HEK293T (cell line): Measurements from ENCODE around the gene RAB14.
"Not testable (repeated sequence)": the region's sequence is repeated elsewhere in the genome, so short reads cannot be mapped to it uniquely, and the experiment has no call there.

Experiments
- CTCF ChIA-PET: fragments of 350-600 bp; formaldehyde crosslinking; extraction: SDS; loops from one replicate; lab custom pipeline; 2021; ENCODE audit warnings: antibody characterized with exemption, inconsistent platforms; lab: Yijun Ruan, JAX
- POLR2A ChIA-PET: fragments of 350-600 bp; formaldehyde crosslinking; extraction: SDS; loops from one replicate; lab custom pipeline; 2020; ENCODE audit warnings: antibody characterized with exemption, inconsistent platforms; lab: Yijun Ruan, JAX
- DNase-seq: peaks from one replicate; pipeline ENCODE4 v3.0.0; 2012; ENCODE audit warnings: mixed read lengths; ENCODE audit errors: extremely low spot score
- ARNT ChIP-seq: fragments of 450-650 bp; IDR thresholded peaks from 2 replicates; pipeline ENCODE4 v1.6.1; 2017; ENCODE audit warnings: mild to moderate bottlenecking
- CTBP1 ChIP-seq: fragments of 450-650 bp; IDR thresholded peaks from 2 replicates; pipeline ENCODE4 v1.6.1; 2016; ENCODE audit warnings: borderline replicate concordance
- FOXM1 ChIP-seq: fragments of 450-650 bp; IDR thresholded peaks from 2 replicates; pipeline ENCODE4 v1.6.1; 2017; ENCODE audit warnings: mild to moderate bottlenecking, borderline replicate concordance
- ZNF384 ChIP-seq: fragments of 450-650 bp; IDR thresholded peaks from 2 replicates; pipeline ENCODE4 v1.6.1; 2016

RAB14 gene

GRCh38 chr9:121133104-121133816, 68.4 kb downstream of the RAB14 start:
- ChIA-PET POLR2A (interaction anchor here (1.8 kb wide), 1 partner anchor 11 kb away, joined by 7 read pairs; no protein-coding TSS in a partner anchor), CTCF (interaction anchor here (0.6 kb wide), 2 partner anchors 29 to 81 kb away, joined by 3 to 5 read pairs; no protein-coding TSS in a partner anchor)
- DNase-seq = no peak
- TF ChIP-seq ARNT (no peak), FOXM1 (no peak), ZNF384 (no peak), CTBP1 (no peak)

- POLR2A ChIA-PET, DNase-seq, CTCF ChIA-PET: not testable (repeated sequence)
These were observed 72.3 kb downstream of the RAB14 start for GRCh38 chr9:121129384-121129783.
